Trophoblast cell (in vitro differentiated cells and primary cell): ENCODE results near the gene PIR.

Experiments
- DNase-seq, 2 donors: peaks; one replicate each; pipeline ENCODE4 v3.0.0-alpha.2; 2016
- H2AFZ ChIP-seq: 2 replicates; pipeline ENCODE4 v1.6.1; 2013; ENCODE audit warnings: low read length, moderate library complexity, mild to moderate bottlenecking; ENCODE audit not compliant: insufficient read depth, poor library complexity
- H2AK5ac ChIP-seq: 2 replicates; pipeline ENCODE4 v1.6.1; 2013; ENCODE audit warnings: mild to moderate bottlenecking, low read length
- H2BK120ac ChIP-seq: 2 replicates; pipeline ENCODE4 v1.6.1; 2013; ENCODE audit warnings: low read length, mild to moderate bottlenecking, moderate library complexity; ENCODE audit not compliant: insufficient read depth, poor library complexity
- H2BK12ac ChIP-seq: 2 replicates; pipeline ENCODE4 v1.6.1; 2013; ENCODE audit warnings: mild to moderate bottlenecking, low read length, moderate library complexity
- H2BK5ac ChIP-seq: 2 replicates; pipeline ENCODE4 v1.6.1; 2013; ENCODE audit warnings: low read length, low read depth, moderate library complexity, mild to moderate bottlenecking; ENCODE audit not compliant: poor library complexity
- H3K14ac ChIP-seq: 2 replicates; pipeline ENCODE4 v1.6.1; 2013; ENCODE audit warnings: mild to moderate bottlenecking, low read length
- H3K18ac ChIP-seq: 2 replicates; pipeline ENCODE4 v1.6.1; 2013; ENCODE audit warnings: mild to moderate bottlenecking, low read length
- H3K23ac ChIP-seq: 2 replicates; pipeline ENCODE4 v1.6.1; 2013; ENCODE audit warnings: low read length
- H3K27ac ChIP-seq: 2 replicates; pipeline ENCODE4 v1.5.1; 2013; ENCODE audit warnings: low read depth, mild to moderate bottlenecking, inconsistent platforms, low read length, moderate library complexity
- H3K27me3 ChIP-seq: 2 replicates; pipeline ENCODE4 v1.6.1; 2013; ENCODE audit warnings: inconsistent platforms, mild to moderate bottlenecking, low read length, moderate library complexity; ENCODE audit not compliant: insufficient read depth
- H3K36me3 ChIP-seq, 2 experiments: 1 replicate in 1 of 2; 2 replicates in 1 of 2; pipeline ENCODE4 v1.6.1; 2013; ENCODE audit warnings: low read length in 2 of 2, mild to moderate bottlenecking in 2 of 2, moderate library complexity in 1 of 2; ENCODE audit not compliant: insufficient read depth in 2 of 2, control insufficient read depth in 1 of 2
- H3K4ac ChIP-seq: 2 replicates; pipeline ENCODE4 v1.6.1; 2013; ENCODE audit warnings: low read depth, mild to moderate bottlenecking, low read length, moderate library complexity
- H3K4me1 ChIP-seq, 2 experiments: 1 replicate in 1 of 2; 2 replicates in 1 of 2; pipeline ENCODE4 v1.6.1; 2013; ENCODE audit warnings: low read length in 2 of 2, mild to moderate bottlenecking in 2 of 2, moderate library complexity in 1 of 2; ENCODE audit not compliant: insufficient read depth in 2 of 2, control insufficient read depth in 1 of 2
- H3K4me2 ChIP-seq: 2 replicates; pipeline ENCODE4 v1.6.1; 2013; ENCODE audit warnings: inconsistent platforms, mild to moderate bottlenecking, low read length, moderate library complexity
- H3K4me3 ChIP-seq: 2 replicates; pipeline ENCODE4 v1.5.1; 2013; ENCODE audit warnings: mild to moderate bottlenecking, low read depth, low read length, inconsistent platforms
- H3K79me1 ChIP-seq: one replicate; pipeline ENCODE4 v1.6.1; 2013; ENCODE audit warnings: low read length
- H3K79me2 ChIP-seq: 2 replicates; pipeline ENCODE4 v1.6.1; 2013; ENCODE audit warnings: low read length, mild to moderate bottlenecking; ENCODE audit not compliant: control insufficient read depth, insufficient read depth, poor library complexity
- H3K9ac ChIP-seq: 2 replicates; pipeline ENCODE4 v1.6.1; 2013; ENCODE audit warnings: mild to moderate bottlenecking, low read length
- H3K9me3 ChIP-seq: 2 replicates; pipeline ENCODE4 v1.6.1; 2013; ENCODE audit warnings: low read depth, mild to moderate bottlenecking, control low read depth, inconsistent platforms, low read length; ENCODE audit not compliant: insufficient read depth
- H4K12ac ChIP-seq: 2 replicates; pipeline ENCODE4 v1.6.1; 2013; ENCODE audit warnings: low read depth, mild to moderate bottlenecking, low read length, moderate library complexity
- H4K8ac ChIP-seq: 2 replicates; pipeline ENCODE4 v1.6.1; 2013; ENCODE audit warnings: low read depth, mild to moderate bottlenecking, low read length, moderate library complexity
- H4K91ac ChIP-seq: one replicate; pipeline ENCODE4 v1.6.1; 2013; ENCODE audit warnings: low read depth, mild to moderate bottlenecking, low read length, moderate library complexity
- WGBS: extraction: QIAGEN DNeasy Blood & Tissue Kit; methylation state at CpG from one replicate; pipeline ENCODE4 v1.1.7; 2013; ENCODE audit warnings: missing lambda C conversion rate; ENCODE audit not compliant: insufficient read length, insufficient coverage; ENCODE audit errors: extremely low coverage; 5-methylcytosine and 5-hydroxymethylcytosine counted together

PIR gene

GRCh38 chrX:15512401-15512965 lies 19.4 kb upstream of the PIR start:
- H3K18ac ChIP-seq: no peak overlapping the region
- H3K4me2 ChIP-seq: no peak overlapping the region
- H3K14ac ChIP-seq: no peak overlapping the region
- no peaks in the 10 kb centered on the region for H3K4me1 ChIP-seq
- no peaks in the 10 kb centered on the region for H3K79me1 ChIP-seq
- no peak overlapping the region for H3K9ac ChIP-seq
- no peak overlapping the region for H2AK5ac ChIP-seq
- no peaks in the 10 kb centered on the region for H3K9me3 ChIP-seq
- H4K8ac ChIP-seq: no peak overlapping the region
- no CpG with 5 or more reads among the region's 4 CpGs for WGBS
- no peaks in the 10 kb centered on the region for H3K36me3 ChIP-seq
- no peak overlapping the region for H3K23ac ChIP-seq
- H2BK12ac ChIP-seq: no peak overlapping the region
- H2BK120ac ChIP-seq: no peak overlapping the region
- H3K27ac ChIP-seq: no peak overlapping the region
- H3K4me3 ChIP-seq: no peak overlapping the region
- H2AFZ ChIP-seq: no peak overlapping the region
- no peak for DNase-seq
- no peaks in the 10 kb centered on the region for H3K79me2 ChIP-seq
- H2BK5ac ChIP-seq: no peak overlapping the region
- H4K91ac ChIP-seq: no peak overlapping the region
- H3K27me3 ChIP-seq: no peaks in the 10 kb centered on the region
- no peak overlapping the region for H4K12ac ChIP-seq
- no peak overlapping the region for H3K4ac ChIP-seq

GRCh38 chrX:15511563-15511962 lies 18.4 kb upstream of the PIR start:
- no peak overlapping the region for H4K8ac ChIP-seq
- no peak overlapping the region for H2BK12ac ChIP-seq
- DNase-seq: no peak
- H2BK120ac ChIP-seq: no peak overlapping the region
- no CpG with 5 or more reads among the region's 1 CpG for WGBS
- H3K4me1 ChIP-seq: no peaks in the 10 kb centered on the region
- no peak overlapping the region for H2AK5ac ChIP-seq
- no peak overlapping the region for H3K9ac ChIP-seq
- no peak overlapping the region for H3K4ac ChIP-seq
- no peak overlapping the region for H3K23ac ChIP-seq
- no peak overlapping the region for H4K91ac ChIP-seq
- H3K9me3 ChIP-seq: no peaks in the 10 kb centered on the region
- no peaks in the 10 kb centered on the region for H3K79me1 ChIP-seq
- no peak overlapping the region for H3K27ac ChIP-seq
- H4K12ac ChIP-seq: no peak overlapping the region
- H3K14ac ChIP-seq: no peak overlapping the region
- no peaks in the 10 kb centered on the region for H3K27me3 ChIP-seq
- no peaks in the 10 kb centered on the region for H3K36me3 ChIP-seq
- H3K4me2 ChIP-seq: no peak overlapping the region
- H3K79me2 ChIP-seq: no peaks in the 10 kb centered on the region
- H2BK5ac ChIP-seq: no peak overlapping the region
- no peak overlapping the region for H3K18ac ChIP-seq
- H2AFZ ChIP-seq: no peak overlapping the region
- no peak overlapping the region for H3K4me3 ChIP-seq

- Histone ChIP-seq H3K79me2 (no peaks in the 10 kb centered on the region), H3K36me3 (no peaks in the 10 kb centered on the region), H2AK5ac (no peak overlapping the region), H3K4me2 (no peak overlapping the region), H4K12ac (no peak overlapping the region), H2BK120ac (no peak overlapping the region), H3K4me1 (no peaks in the 10 kb centered on the region), H3K18ac (no peak overlapping the region), H3K23ac (no peak overlapping the region), H3K79me1 (no peaks in the 10 kb centered on the region), H4K91ac (no peak overlapping the region), H2BK5ac (no peak overlapping the region), H3K9ac (no peak overlapping the region), H2BK12ac (no peak overlapping the region), H4K8ac (no peak overlapping the region), H3K27me3 (no peaks in the 10 kb centered on the region), H3K4ac (no peak overlapping the region), H3K14ac (no peak overlapping the region), H3K27ac (no peak overlapping the region), H3K4me3 (no peak overlapping the region), H2AFZ (no peak overlapping the region), H3K9me3 (no peaks in the 10 kb centered on the region)
- DNase-seq: no peak
Measured at GRCh38 chrX:15509845-15510244, 16.7 kb upstream of the PIR start.

- H2AFZ ChIP-seq: no peak overlapping the region
- no peak for DNase-seq
- no peak overlapping the region for H2BK120ac ChIP-seq
- no peaks in the 10 kb centered on the region for H3K79me1 ChIP-seq
- no peaks in the 10 kb centered on the region for H3K79me2 ChIP-seq
- H4K8ac ChIP-seq: no peak overlapping the region
- H3K36me3 ChIP-seq: no peaks in the 10 kb centered on the region
- H4K12ac ChIP-seq: no peak overlapping the region
- H3K27ac ChIP-seq: no peak overlapping the region
- H3K4me1 ChIP-seq: no peaks in the 10 kb centered on the region
- no peak overlapping the region for H4K91ac ChIP-seq
- H3K9ac ChIP-seq: no peak overlapping the region
- H3K9me3 ChIP-seq: no peaks in the 10 kb centered on the region
- H2BK5ac ChIP-seq: no peak overlapping the region
- H3K23ac ChIP-seq: no peak overlapping the region
- no peak overlapping the region for H2BK12ac ChIP-seq
- no peak overlapping the region for H3K18ac ChIP-seq
- no peak overlapping the region for H3K4me3 ChIP-seq
- H3K4me2 ChIP-seq: no peak overlapping the region
- no peak overlapping the region for H2AK5ac ChIP-seq
- H3K27me3 ChIP-seq: no peaks in the 10 kb centered on the region
- no CpG with 5 or more reads among the region's 5 CpGs for WGBS
- H3K14ac ChIP-seq: no peak overlapping the region
- H3K4ac ChIP-seq: no peak overlapping the region
Measured at GRCh38 chrX:15507005-15507404, 13.9 kb upstream of the PIR start.
